GM12878 (cell line): ENCODE measurements around the gene GLRX5. TPM values are rescaled to one million over a fixed set of nuclear protein-coding genes. Genes with fewer than 3 reads are reported as not detected.

Source experiments
- MEF2A ChIP-seq: IDR thresholded peaks from 2 replicates; pipeline ENCODE4 v1.6.1; 2011; ENCODE audit warnings: low read depth, mild to moderate bottlenecking, low read length, moderate library complexity; ENCODE audit not compliant: insufficient read depth
- NBN ChIP-seq: fragments of 450-650 bp; IDR thresholded peaks from 2 replicates; pipeline ENCODE4 v1.6.1; 2016
- NFYA ChIP-seq: IDR thresholded peaks from 2 replicates; pipeline ENCODE4 v1.6.1; 2011; ENCODE audit warnings: low read depth, mild to moderate bottlenecking, low read length, improper control_type of control experiment, borderline replicate concordance
- NR2C2 ChIP-seq: IDR thresholded peaks from 2 replicates; pipeline ENCODE4 v1.6.1; 2011; ENCODE audit warnings: borderline replicate concordance, low read depth; ENCODE audit not compliant: control insufficient read depth, insufficient read length
- NR2F1 ChIP-seq: fragments of 450-650 bp; conservative IDR thresholded peaks from 2 replicates; pipeline ENCODE4 v1.6.1; 2017; ENCODE audit warnings: mild to moderate bottlenecking
- POU2F2 ChIP-seq: IDR thresholded peaks from 3 replicates; pipeline ENCODE4 v1.6.1; 2011; ENCODE audit warnings: low read depth, mild to moderate bottlenecking, low read length, borderline replicate concordance
- RELA ChIP-seq: fragments of 450-650 bp; IDR thresholded peaks from 2 replicates; pipeline ENCODE4 v1.8.0; 2014; ENCODE audit warnings: borderline replicate concordance; ENCODE audit not compliant: partially characterized antibody
- SMC3 ChIP-seq: IDR thresholded peaks from 2 replicates; pipeline ENCODE4 v1.6.1; 2011; ENCODE audit warnings: low read length, improper control_type of control experiment, borderline replicate concordance
- SREBF2 ChIP-seq: IDR thresholded peaks from 2 replicates; pipeline ENCODE4 v1.6.1; 2012; ENCODE audit warnings: mild to moderate bottlenecking, low read length
- SUZ12 ChIP-seq: fragments of 200-600 bp; sonication (generic); IDR thresholded peaks from one replicate; pipeline ENCODE4 v1.6.1; 2018; ENCODE audit warnings: antibody characterized with exemption, mild to moderate bottlenecking; ENCODE audit not compliant: unreplicated experiment
- TBL1XR1 ChIP-seq: IDR thresholded peaks from 2 replicates; pipeline ENCODE4 v1.6.1; 2012; ENCODE audit warnings: low read depth, low read length, improper control_type of control experiment
- ZNF24 ChIP-seq: fragments of 450-650 bp; IDR thresholded peaks from 2 replicates; pipeline ENCODE4 v1.6.1; 2017; ENCODE audit warnings: antibody characterized with exemption, mild to moderate bottlenecking
- polyA plus RNA-seq, 11 experiments: library from polyadenylated mRNA; depleted of rRNA in 4 of 11; unstranded in 6 of 11; stranded (reverse) in 5 of 11; fragments of >200 nt; fragmentation: Nextera tagmentation in 4 of 11; fragmentation: Illumina TruSeq in 1 of 11; extraction: Ambion mirVana in 4 of 11; extraction: Trizol in 1 of 11; gene quantifications; 1 replicate in 1 of 11; 2 replicates in 10 of 11; pipeline versions ENCODE4 v1.2.1 to v1.2.3, GENCODE V29; 2011 to 2016; ENCODE audit warnings: inconsistent platforms in 2 of 11, missing spikeins in 2 of 11, low read depth in 1 of 11
- total RNA-seq, 4 experiments: library from RNA; depleted of rRNA in 3 of 4; stranded (reverse); fragments of >200 nt in 3 of 4; fragmentation: Illumina TruSeq in 1 of 4; extraction: Trizol in 1 of 4; gene quantifications; 2 replicates each; pipeline versions ENCODE4 v1.2.1 to v1.2.3, GENCODE V29; 2013 to 2021
- TF ChIP-seq, protein P1 (sequence below): IDR thresholded peaks from 2 replicates; pipeline ENCODE4 v1.6.1; 2012; ENCODE audit warnings: low read depth, low read length, improper control_type of control experiment
- TF ChIP-seq, protein P2 (sequence below), 3 experiments: IDR thresholded peaks in 2 of 3; conservative IDR thresholded peaks in 1 of 3; 2 replicates each; pipeline ENCODE4 v1.5.1; 2011; ENCODE audit warnings: low read depth in 3 of 3, low read length in 3 of 3, mild to moderate bottlenecking in 3 of 3, control low read depth in 2 of 3, moderate library complexity in 2 of 3, inconsistent platforms in 1 of 3, mixed read lengths in 1 of 3; ENCODE audit not compliant: control insufficient read depth in 2 of 3, insufficient read depth in 1 of 3; ENCODE audit errors: extremely low read depth in 1 of 3
- TF ChIP-seq, protein P3 (sequence below): fragments of 150-350 bp; IDR thresholded peaks from 2 replicates; pipeline ENCODE4 v1.6.1; 2016; ENCODE audit warnings: low read depth, low read length
- TF ChIP-seq, protein P4 (sequence below): fragments of 450-650 bp; IDR thresholded peaks from 2 replicates; pipeline ENCODE4 v1.6.1; 2014; ENCODE audit warnings: mild to moderate bottlenecking

Gene GLRX5
- total and polyA plus RNA-seq, 10 of the 15 experiments (the other 5 are each of a cell fraction or from before 2014, with no cell fraction given), result 12.8 to 139 (median 55.4) TPM

DNA sequence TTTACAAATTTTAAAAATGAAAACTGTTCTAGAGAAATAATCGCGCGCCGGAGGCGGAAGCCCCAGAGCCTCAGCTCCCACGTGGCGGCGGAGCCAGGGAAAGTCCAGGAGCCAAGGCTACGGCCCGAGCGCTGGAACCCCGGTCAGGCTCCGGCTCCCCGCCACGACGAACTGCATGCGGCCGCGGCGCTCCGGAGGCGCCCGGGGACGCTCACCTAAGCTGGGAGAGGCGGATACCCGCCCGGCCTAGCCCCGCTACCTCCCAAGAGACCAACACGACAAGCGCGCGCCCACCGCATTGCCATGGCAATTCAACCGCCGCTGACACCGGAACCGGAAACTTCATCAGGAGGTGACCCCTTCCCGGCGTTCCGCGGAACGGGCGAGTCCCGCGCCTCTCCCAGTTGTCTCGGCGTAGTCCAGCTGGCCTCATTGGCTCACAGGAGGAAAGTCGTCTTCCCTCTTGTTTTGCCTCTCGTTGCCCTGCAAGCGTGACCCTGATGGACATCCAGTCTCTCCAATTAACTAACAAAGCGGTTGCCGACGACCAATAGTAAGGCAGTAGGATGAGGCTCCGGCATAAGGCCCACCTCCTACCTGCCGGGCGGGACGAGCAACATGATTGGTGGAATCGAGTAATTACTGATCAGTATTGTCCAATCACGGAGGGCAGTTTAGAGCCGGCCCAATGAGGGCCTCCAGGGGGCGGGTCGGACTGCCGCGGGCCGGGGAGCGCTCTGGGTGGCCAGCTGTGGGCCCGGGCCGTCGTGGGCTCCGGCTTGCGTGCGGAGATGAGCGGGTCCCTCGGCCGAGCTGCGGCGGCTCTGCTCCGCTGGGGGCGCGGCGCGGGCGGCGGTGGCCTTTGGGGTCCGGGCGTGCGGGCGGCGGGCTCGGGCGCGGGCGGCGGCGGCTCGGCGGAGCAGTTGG, at the start of gene GLRX5 (continued):
- TF ChIP-seq, protein P1, sequence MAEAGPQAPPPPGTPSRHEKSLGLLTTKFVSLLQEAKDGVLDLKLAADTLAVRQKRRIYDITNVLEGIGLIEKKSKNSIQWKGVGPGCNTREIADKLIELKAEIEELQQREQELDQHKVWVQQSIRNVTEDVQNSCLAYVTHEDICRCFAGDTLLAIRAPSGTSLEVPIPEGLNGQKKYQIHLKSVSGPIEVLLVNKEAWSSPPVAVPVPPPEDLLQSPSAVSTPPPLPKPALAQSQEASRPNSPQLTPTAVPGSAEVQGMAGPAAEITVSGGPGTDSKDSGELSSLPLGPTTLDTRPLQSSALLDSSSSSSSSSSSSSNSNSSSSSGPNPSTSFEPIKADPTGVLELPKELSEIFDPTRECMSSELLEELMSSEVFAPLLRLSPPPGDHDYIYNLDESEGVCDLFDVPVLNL, result 0 out of 2 replicates have a peak, but pooled peaks have one; percentile 29
- TF ChIP-seq MEF2A (no peak), SREBF2 (peak; percentile 70), TBL1XR1 (peak; percentile 86; the same call in 1 of the 2 replicates), RELA (peak; percentile 27), NR2C2 (peak; percentile 86), NBN (peak; percentile 66; the same call in 1 of the 2 replicates), ZNF24 (no peak), SMC3 (no peak), SUZ12 (no peak), NFYA (peak; percentile 90), NR2F1 (peak; percentile 36; the same call in 1 of the 2 replicates), POU2F2 (peak; percentile 61; the same call in 2 of the 3 replicates)
- TF ChIP-seq, protein P2, sequence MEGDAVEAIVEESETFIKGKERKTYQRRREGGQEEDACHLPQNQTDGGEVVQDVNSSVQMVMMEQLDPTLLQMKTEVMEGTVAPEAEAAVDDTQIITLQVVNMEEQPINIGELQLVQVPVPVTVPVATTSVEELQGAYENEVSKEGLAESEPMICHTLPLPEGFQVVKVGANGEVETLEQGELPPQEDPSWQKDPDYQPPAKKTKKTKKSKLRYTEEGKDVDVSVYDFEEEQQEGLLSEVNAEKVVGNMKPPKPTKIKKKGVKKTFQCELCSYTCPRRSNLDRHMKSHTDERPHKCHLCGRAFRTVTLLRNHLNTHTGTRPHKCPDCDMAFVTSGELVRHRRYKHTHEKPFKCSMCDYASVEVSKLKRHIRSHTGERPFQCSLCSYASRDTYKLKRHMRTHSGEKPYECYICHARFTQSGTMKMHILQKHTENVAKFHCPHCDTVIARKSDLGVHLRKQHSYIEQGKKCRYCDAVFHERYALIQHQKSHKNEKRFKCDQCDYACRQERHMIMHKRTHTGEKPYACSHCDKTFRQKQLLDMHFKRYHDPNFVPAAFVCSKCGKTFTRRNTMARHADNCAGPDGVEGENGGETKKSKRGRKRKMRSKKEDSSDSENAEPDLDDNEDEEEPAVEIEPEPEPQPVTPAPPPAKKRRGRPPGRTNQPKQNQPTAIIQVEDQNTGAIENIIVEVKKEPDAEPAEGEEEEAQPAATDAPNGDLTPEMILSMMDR (IDR thresholded peaks at IDR 0.05 in 2 of 3, conservative IDR thresholded peaks at IDR 0.05 in 1 of 3; ENCODE audit: control insufficient read depth in 2 of 3, extremely low read depth in 1 of 3, insufficient read depth in 1 of 3, low read depth in 3 of 3, low read length in 3 of 3), result no peak
- TF ChIP-seq, protein P3, sequence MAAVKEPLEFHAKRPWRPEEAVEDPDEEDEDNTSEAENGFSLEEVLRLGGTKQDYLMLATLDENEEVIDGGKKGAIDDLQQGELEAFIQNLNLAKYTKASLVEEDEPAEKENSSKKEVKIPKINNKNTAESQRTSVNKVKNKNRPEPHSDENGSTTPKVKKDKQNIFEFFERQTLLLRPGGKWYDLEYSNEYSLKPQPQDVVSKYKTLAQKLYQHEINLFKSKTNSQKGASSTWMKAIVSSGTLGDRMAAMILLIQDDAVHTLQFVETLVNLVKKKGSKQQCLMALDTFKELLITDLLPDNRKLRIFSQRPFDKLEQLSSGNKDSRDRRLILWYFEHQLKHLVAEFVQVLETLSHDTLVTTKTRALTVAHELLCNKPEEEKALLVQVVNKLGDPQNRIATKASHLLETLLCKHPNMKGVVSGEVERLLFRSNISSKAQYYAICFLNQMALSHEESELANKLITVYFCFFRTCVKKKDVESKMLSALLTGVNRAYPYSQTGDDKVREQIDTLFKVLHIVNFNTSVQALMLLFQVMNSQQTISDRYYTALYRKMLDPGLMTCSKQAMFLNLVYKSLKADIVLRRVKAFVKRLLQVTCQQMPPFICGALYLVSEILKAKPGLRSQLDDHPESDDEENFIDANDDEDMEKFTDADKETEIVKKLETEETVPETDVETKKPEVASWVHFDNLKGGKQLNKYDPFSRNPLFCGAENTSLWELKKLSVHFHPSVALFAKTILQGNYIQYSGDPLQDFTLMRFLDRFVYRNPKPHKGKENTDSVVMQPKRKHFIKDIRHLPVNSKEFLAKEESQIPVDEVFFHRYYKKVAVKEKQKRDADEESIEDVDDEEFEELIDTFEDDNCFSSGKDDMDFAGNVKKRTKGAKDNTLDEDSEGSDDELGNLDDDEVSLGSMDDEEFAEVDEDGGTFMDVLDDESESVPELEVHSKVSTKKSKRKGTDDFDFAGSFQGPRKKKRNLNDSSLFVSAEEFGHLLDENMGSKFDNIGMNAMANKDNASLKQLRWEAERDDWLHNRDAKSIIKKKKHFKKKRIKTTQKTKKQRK, result peak; percentile 95
- TF ChIP-seq, protein P4, sequence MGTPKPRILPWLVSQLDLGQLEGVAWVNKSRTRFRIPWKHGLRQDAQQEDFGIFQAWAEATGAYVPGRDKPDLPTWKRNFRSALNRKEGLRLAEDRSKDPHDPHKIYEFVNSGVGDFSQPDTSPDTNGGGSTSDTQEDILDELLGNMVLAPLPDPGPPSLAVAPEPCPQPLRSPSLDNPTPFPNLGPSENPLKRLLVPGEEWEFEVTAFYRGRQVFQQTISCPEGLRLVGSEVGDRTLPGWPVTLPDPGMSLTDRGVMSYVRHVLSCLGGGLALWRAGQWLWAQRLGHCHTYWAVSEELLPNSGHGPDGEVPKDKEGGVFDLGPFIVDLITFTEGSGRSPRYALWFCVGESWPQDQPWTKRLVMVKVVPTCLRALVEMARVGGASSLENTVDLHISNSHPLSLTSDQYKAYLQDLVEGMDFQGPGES, result peak; percentile 99
